KMS-11 (cell line): ENCODE results near the gene ZNF521.

Experiments
- H2AFZ ChIP-seq: fragments of 200-600 bp; sonication (generic); 2 replicates; pipeline ENCODE4 v1.6.1; 2016; ENCODE audit warnings: antibody characterized with exemption, mixed run types, low read depth
- H3K27ac ChIP-seq: fragments of 200-600 bp; sonication (generic); 2 replicates; pipeline ENCODE4 v1.6.1; 2016; ENCODE audit warnings: mild to moderate bottlenecking, mixed run types
- H3K27me3 ChIP-seq: fragments of 200-600 bp; sonication (generic); 2 replicates; pipeline ENCODE4 v1.6.1; 2017; ENCODE audit warnings: mild to moderate bottlenecking, low read depth, mixed run types, moderate library complexity; ENCODE audit not compliant: insufficient read depth
- H3K36me3 ChIP-seq: fragments of 200-600 bp; sonication (generic); 2 replicates; pipeline ENCODE4 v1.6.1; 2017; ENCODE audit warnings: mild to moderate bottlenecking, mixed run types; ENCODE audit not compliant: insufficient read depth
- H3K4me1 ChIP-seq: fragments of 200-600 bp; sonication (generic); 2 replicates; pipeline ENCODE4 v1.6.1; 2016; ENCODE audit warnings: mild to moderate bottlenecking, low read depth, mixed run types; ENCODE audit not compliant: poor library complexity, severe bottlenecking
- H3K4me2 ChIP-seq: fragments of 200-600 bp; sonication (generic); 2 replicates; pipeline ENCODE4 v1.7.0; 2016; ENCODE audit warnings: mild to moderate bottlenecking, mixed run types
- H3K4me3 ChIP-seq: fragments of 200-600 bp; sonication (generic); IDR thresholded peaks from 2 replicates; pipeline ENCODE4 v1.6.1; 2017; ENCODE audit warnings: low read depth, low read length, mixed read lengths; ENCODE audit not compliant: insufficient read depth
- H3K79me2 ChIP-seq: fragments of 200-600 bp; sonication (generic); 2 replicates; pipeline ENCODE4 v1.6.1; 2016; ENCODE audit warnings: low read depth, mixed run types; ENCODE audit not compliant: insufficient read depth
- H3K9ac ChIP-seq: fragments of 200-600 bp; sonication (generic); 2 replicates; pipeline ENCODE4 v1.6.1; 2016; ENCODE audit warnings: mild to moderate bottlenecking, mixed run types
- H4K20me1 ChIP-seq: fragments of 200-600 bp; sonication (generic); 2 replicates; pipeline ENCODE4 v1.6.1; 2016; ENCODE audit warnings: mild to moderate bottlenecking, mixed run types; ENCODE audit not compliant: insufficient read depth
- TF ChIP-seq, protein P1 (sequence below): fragments of 200-600 bp; sonication (generic); conservative IDR thresholded peaks from 2 replicates; pipeline ENCODE4 v1.6.1; 2017; ENCODE audit warnings: low read depth, mild to moderate bottlenecking, antibody characterized with exemption, low read length, moderate library complexity, mixed read lengths

Gene ZNF521

DNA sequence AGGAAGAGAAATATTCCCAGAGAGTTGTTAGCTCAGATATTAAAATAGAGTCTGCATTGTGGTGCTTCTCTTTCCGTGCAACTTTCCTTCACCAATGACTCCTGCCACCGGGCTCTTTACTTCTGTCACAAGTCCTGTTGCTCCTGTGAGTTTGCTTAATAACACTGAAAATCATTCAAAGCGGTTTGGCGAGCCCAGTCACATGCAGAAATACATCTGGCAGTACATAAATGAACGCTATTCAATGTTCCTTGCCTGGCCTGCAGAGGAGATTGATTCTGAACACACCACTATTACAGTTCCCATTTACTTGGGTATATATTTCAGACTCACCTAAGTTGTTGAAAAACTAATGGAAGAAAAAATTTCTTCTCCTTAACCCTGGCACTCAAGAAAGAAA lies 276.6 kb downstream of the ZNF521 start:
- no peak overlapping the region for H3K4me3 ChIP-seq
- H3K4me2 ChIP-seq, result no peak overlapping the region
- no peaks in the 10 kb centered on the region for H3K27me3 ChIP-seq
- TF ChIP-seq, protein P1, sequence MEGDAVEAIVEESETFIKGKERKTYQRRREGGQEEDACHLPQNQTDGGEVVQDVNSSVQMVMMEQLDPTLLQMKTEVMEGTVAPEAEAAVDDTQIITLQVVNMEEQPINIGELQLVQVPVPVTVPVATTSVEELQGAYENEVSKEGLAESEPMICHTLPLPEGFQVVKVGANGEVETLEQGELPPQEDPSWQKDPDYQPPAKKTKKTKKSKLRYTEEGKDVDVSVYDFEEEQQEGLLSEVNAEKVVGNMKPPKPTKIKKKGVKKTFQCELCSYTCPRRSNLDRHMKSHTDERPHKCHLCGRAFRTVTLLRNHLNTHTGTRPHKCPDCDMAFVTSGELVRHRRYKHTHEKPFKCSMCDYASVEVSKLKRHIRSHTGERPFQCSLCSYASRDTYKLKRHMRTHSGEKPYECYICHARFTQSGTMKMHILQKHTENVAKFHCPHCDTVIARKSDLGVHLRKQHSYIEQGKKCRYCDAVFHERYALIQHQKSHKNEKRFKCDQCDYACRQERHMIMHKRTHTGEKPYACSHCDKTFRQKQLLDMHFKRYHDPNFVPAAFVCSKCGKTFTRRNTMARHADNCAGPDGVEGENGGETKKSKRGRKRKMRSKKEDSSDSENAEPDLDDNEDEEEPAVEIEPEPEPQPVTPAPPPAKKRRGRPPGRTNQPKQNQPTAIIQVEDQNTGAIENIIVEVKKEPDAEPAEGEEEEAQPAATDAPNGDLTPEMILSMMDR, result no peak
- no peaks in the 10 kb centered on the region for H4K20me1 ChIP-seq
- no peak overlapping the region for H3K9ac ChIP-seq
- H2AFZ ChIP-seq, result no peak overlapping the region
- H3K36me3 ChIP-seq, result no peaks in the 10 kb centered on the region
- H3K4me1 ChIP-seq, result no peaks in the 10 kb centered on the region
- H3K79me2 ChIP-seq, result no peaks in the 10 kb centered on the region
- no peak overlapping the region for H3K27ac ChIP-seq

DNA sequence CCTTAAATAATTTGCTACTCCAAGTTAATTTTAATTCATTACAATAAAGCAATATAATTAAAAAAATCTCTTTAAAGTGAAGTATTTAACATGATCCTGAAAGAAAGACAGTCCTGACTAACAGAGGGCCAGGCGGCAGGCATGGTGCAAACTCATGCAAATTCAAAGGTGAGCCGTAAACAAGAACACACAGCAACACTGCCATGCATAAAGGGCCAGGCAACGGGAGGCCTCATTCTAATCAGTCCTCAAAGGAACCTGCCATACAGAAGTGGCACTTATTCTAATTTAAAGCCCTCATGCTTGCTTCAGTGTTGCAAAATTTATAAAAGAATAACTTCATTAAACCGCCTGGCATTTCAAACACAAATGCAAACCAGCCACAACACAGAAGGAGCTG lies 277.0 kb downstream of the ZNF521 start:
- H3K27me3 ChIP-seq, result no peaks in the 10 kb centered on the region
- no peaks in the 10 kb centered on the region for H3K79me2 ChIP-seq
- H3K4me3 ChIP-seq, result no peak overlapping the region
- H3K4me2 ChIP-seq, result no peak overlapping the region
- no peaks in the 10 kb centered on the region for H4K20me1 ChIP-seq
- H3K27ac ChIP-seq, result no peak overlapping the region
- no peak overlapping the region for H2AFZ ChIP-seq
- no peaks in the 10 kb centered on the region for H3K36me3 ChIP-seq
- H3K4me1 ChIP-seq, result no peaks in the 10 kb centered on the region
- no peak overlapping the region for H3K9ac ChIP-seq
- TF ChIP-seq, protein P1, result no peak

DNA sequence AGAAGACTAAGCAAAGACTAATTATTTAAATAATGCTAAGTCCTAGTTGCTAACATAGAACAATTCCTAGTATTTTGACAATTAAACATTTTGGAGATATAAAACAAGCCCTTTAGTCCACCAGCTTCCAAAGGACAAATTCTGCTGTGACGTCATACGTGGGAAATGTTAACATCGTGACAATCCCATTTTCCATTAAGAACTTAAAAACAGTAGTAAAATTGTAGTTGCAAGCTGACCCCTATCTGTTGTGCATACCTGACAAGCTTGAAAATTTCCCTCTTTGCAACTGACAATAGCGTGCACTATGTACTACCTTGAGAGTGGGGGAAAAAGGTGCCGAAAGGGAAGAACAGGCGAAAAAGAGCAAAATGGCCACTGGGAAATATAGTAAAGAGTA lies 279.8 kb downstream of the ZNF521 start:
- Histone ChIP-seq H3K27me3 (no peaks in the 10 kb centered on the region), H3K36me3 (no peaks in the 10 kb centered on the region)
- TF ChIP-seq, protein P1, result no peak

DNA sequence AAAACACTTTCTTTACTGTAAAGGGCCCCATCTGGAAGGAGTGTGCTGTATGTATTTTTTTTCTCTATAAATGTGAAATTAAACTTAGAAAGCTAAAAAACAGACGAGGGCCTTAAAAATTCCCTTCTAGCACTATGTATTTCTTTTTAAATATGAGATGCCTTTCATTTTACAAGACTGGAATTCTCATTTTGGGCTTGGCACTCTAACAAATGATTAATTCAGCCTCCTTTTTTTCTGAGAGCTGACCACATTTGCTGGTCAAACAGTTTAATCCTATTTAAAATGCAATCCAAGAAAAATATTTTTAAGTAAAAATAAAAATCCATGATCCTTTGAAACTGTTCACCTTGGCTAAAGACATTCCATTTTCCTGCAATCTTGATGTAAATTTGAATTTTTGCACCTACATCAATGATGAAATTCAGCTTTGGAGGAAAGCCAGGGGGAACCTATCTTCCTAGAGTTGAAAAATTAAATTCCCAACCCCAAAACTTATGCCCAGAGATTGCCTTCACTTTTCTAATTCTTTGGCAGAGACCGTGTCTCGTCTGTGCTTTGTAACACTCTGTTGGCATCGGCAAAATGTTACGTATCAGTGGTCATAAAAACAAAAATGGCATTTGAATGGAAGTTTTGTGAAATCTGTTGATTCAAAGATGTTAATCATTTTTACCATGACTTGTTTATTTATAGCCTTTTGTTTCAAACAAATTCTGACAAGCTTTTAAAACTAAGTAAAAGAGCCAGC lies 284.5 kb downstream of the ZNF521 start:
- no peak overlapping the region for H3K27ac ChIP-seq
- no peaks in the 10 kb centered on the region for H3K79me2 ChIP-seq
- no peaks in the 10 kb centered on the region for H3K4me1 ChIP-seq
- no peak overlapping the region for H3K4me2 ChIP-seq
- no peak overlapping the region for H2AFZ ChIP-seq
- H3K4me3 ChIP-seq, result no peak overlapping the region
- H3K9ac ChIP-seq, result no peak overlapping the region
- no peaks in the 10 kb centered on the region for H3K27me3 ChIP-seq
- no peaks in the 10 kb centered on the region for H4K20me1 ChIP-seq
- TF ChIP-seq, protein P1, result no peak
- no peaks in the 10 kb centered on the region for H3K36me3 ChIP-seq

More for the DNA sequence above, 279.8 kb downstream of the ZNF521 start:
- Histone ChIP-seq H3K9ac (no peak overlapping the region), H3K4me3 (no peak overlapping the region), H2AFZ (no peak overlapping the region), H3K79me2 (no peaks in the 10 kb centered on the region), H3K4me2 (no peak overlapping the region), H3K4me1 (no peaks in the 10 kb centered on the region), H4K20me1 (no peaks in the 10 kb centered on the region), H3K27ac (no peak overlapping the region)
